AG04449 (cell line): Measurements from ENCODE around the gene NRSN2.
"Not testable (repeated sequence)": the region's sequence is repeated elsewhere in the genome, so short reads cannot be mapped to it uniquely, and the experiment has no call there.

Experiments
- CTCF ChIA-PET: fragments of 350-600 bp; formaldehyde crosslinking; extraction: SDS; loops from one replicate; lab custom pipeline; 2021; ENCODE audit warnings: antibody characterized with exemption; lab: Yijun Ruan, JAX
- POLR2A ChIA-PET: fragments of 400-600, 350-600 bp; formaldehyde crosslinking; extraction: SDS; loops from one replicate; lab custom pipeline; 2020; ENCODE audit warnings: antibody characterized with exemption, inconsistent platforms; lab: Yijun Ruan, JAX
- DNase-seq: peaks from one replicate; pipeline ENCODE4 v3.0.0-alpha.2; 2010; ENCODE audit warnings: low read depth, low spot score
- H3K4me3 ChIP-seq: 2 replicates; pipeline ENCODE4 v1.5.1; 2011; ENCODE audit warnings: low read depth, mild to moderate bottlenecking, control low read depth, low read length
- CTCF ChIP-seq: IDR thresholded peaks from one replicate; pipeline ENCODE4 v1.5.1; 2011; ENCODE audit warnings: mild to moderate bottlenecking, moderate library complexity, low read length, control low read depth, inconsistent platforms; ENCODE audit not compliant: insufficient read depth; ENCODE audit errors: missing control alignments

Gene NRSN2

GRCh38 chr20:381581-382290, 34.8 kb downstream of the NRSN2 start:
- TF ChIP-seq CTCF = no peak
- CTCF ChIA-PET = interaction anchor here (0.6 to 2.6 kb wide), 6 partner anchors 14 to 51 kb away, joined by 3 to 13 read pairs (median 4); no protein-coding TSS in a partner anchor
- no peak for DNase-seq
- peak overlapping the region; percentile 83 for H3K4me3 ChIP-seq
- POLR2A ChIA-PET = interaction anchor here (0.6 to 2.3 kb wide), 9 partner anchors 11 to 57 kb away, joined by 3 to 26 read pairs (median 3); partner anchors contain the start of genes NRSN2 and SOX12

GRCh38 chr20:382291-383115, 35.6 kb downstream of the NRSN2 start:
- peak overlapping the region; percentile 83 for H3K4me3 ChIP-seq
- TF ChIP-seq CTCF = no peak
- POLR2A ChIA-PET = interaction anchor here (0.6 to 2.3 kb wide), 6 partner anchors 11 to 31 kb away, joined by 3 to 26 read pairs (median 4); no protein-coding TSS in a partner anchor
- DNase-seq = no peak
- CTCF ChIA-PET = interaction anchor here (0.6 to 2.6 kb wide), 6 partner anchors 14 to 52 kb away, joined by 3 to 13 read pairs (median 4); no protein-coding TSS in a partner anchor

GRCh38 chr20:383889-384288, 37.0 kb downstream of the NRSN2 start:
- CTCF ChIA-PET = interaction anchor here (1.1 to 2.6 kb wide), 3 partner anchors 9 to 29 kb away, joined by 3 to 13 read pairs (median 3); no protein-coding TSS in a partner anchor

GRCh38 chr20:384723-385122, 37.8 kb downstream of the NRSN2 start:
- no peak overlapping the region for H3K4me3 ChIP-seq
- no peak for TF ChIP-seq CTCF
- no peak for DNase-seq
- ChIA-PET CTCF (interaction anchor here (1.1 kb wide), 2 partner anchors 9 to 14 kb away, joined by 3 read pairs; no protein-coding TSS in a partner anchor), POLR2A (interaction anchor here (0.6 kb wide), 2 partner anchors 8 to 23 kb away, joined by 3 read pairs; no protein-coding TSS in a partner anchor)

More at GRCh38 chr20:383889-384288, 37.0 kb downstream of the NRSN2 start:
- no peak overlapping the region for H3K4me3 ChIP-seq
- DNase-seq = no peak
- POLR2A ChIA-PET = interaction anchor here (0.6 to 1.2 kb wide), 3 partner anchors 16 to 22 kb away, joined by 3 to 4 read pairs (median 3); no protein-coding TSS in a partner anchor
- TF ChIP-seq CTCF = no peak

GRCh38 chr20:385448-385847, 38.5 kb downstream of the NRSN2 start:
- H3K4me3 ChIP-seq = no peak overlapping the region

GRCh38 chr20:386634-387033, 39.7 kb downstream of the NRSN2 start:
- H3K4me3 ChIP-seq, DNase-seq: not testable (repeated sequence)
- ChIA-PET CTCF (interaction anchor here (1.0 kb wide), 3 partner anchors 13 to 32 kb away, joined by 3 read pairs; no protein-coding TSS in a partner anchor), POLR2A (interaction anchor here (1.0 to 1.3 kb wide), 3 partner anchors 10 to 21 kb away, joined by 3 to 4 read pairs (median 3); no protein-coding TSS in a partner anchor)

More at GRCh38 chr20:385448-385847, 38.5 kb downstream of the NRSN2 start:
- TF ChIP-seq CTCF = no peak
- no peak for DNase-seq
- POLR2A ChIA-PET = interaction anchor here (0.6 kb wide), 1 partner anchor 7 kb away, joined by 3 read pairs; no protein-coding TSS in a partner anchor
- CTCF ChIA-PET = no interaction called here
